Measurements from ENCODE around the gene GPER1. TPM values are rescaled to one million over a fixed set of nuclear protein-coding genes. Genes with fewer than 3 reads are reported as not detected.

GPER1 gene
- total RNA-seq, 2 donors from 2014 or later: 5.7 to 8.2 TPM

DNA sequence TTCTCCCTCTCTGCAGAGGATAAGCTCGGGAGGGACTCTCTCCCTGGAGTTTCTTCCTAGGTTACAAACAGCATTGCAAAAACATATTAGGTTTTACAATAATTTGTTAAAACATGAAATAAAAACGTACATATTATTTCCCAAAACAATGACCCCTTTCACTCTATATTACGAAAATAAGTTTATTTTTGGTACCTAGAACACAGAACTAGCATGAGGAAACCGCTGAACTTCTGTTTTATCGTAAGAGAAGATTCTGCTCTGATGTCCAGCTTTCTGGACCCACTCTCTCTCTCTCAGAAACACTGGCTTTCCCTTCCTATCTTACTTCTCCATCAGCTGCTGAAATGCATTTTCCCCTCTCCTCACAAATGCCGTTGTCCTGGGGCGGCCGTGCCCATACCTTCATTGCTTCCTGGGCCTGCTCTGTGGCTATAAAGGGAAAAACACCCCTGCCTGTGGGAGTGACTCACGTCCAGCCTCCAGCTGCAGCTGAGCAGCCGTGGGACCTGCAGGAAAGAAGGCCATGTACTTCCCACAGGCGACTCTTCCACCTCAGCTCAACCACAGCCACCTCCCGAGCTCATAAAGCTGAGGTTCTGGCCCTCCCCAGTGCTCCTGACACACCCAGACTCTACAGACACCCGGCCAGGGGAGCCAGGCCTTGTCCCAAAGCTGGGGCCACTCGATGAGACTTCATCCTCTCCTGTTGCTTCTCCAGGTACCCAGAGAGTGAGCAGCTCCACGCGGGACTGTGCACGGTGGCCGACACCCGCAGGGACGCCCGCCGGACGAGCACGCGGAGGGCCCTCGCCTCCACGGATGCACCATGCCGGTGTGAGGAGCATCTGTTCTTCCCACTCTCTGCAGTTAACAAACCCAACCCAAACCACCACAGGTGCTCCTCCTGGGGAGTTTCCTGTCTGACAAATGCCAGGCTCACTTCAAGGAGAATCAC lies 3.1 kb downstream of the GPER1 start:
- no peak for DNase-seq
- intact Hi-C loops (cut with DNase I): no loop called here
- Histone ChIP-seq H3K36me3 (no peaks in the 10 kb centered on the region), H3K9ac (ENCODE audit: low read depth in 2 of 2, low read length in 2 of 2) (no peak overlapping the region), H3K4me1 (no peaks in the 10 kb centered on the region), H3K4me3 (no peak overlapping the region), H3K27ac (no peak overlapping the region), H3K27me3 (no peaks in the 10 kb centered on the region), H3K9me3 (no peaks in the 10 kb centered on the region)
- TF ChIP-seq, protein P1, sequence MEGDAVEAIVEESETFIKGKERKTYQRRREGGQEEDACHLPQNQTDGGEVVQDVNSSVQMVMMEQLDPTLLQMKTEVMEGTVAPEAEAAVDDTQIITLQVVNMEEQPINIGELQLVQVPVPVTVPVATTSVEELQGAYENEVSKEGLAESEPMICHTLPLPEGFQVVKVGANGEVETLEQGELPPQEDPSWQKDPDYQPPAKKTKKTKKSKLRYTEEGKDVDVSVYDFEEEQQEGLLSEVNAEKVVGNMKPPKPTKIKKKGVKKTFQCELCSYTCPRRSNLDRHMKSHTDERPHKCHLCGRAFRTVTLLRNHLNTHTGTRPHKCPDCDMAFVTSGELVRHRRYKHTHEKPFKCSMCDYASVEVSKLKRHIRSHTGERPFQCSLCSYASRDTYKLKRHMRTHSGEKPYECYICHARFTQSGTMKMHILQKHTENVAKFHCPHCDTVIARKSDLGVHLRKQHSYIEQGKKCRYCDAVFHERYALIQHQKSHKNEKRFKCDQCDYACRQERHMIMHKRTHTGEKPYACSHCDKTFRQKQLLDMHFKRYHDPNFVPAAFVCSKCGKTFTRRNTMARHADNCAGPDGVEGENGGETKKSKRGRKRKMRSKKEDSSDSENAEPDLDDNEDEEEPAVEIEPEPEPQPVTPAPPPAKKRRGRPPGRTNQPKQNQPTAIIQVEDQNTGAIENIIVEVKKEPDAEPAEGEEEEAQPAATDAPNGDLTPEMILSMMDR (IDR thresholded peaks at IDR 0.05): no peak

DNA sequence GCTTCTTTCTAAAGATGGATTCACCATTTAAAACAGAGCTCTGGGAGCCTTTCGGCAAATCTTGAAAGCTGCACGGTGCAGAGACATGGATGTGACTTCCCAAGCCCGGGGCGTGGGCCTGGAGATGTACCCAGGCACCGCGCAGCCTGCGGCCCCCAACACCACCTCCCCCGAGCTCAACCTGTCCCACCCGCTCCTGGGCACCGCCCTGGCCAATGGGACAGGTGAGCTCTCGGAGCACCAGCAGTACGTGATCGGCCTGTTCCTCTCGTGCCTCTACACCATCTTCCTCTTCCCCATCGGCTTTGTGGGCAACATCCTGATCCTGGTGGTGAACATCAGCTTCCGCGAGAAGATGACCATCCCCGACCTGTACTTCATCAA lies 3.7 kb downstream of the GPER1 start:
- intact Hi-C loops (cut with DNase I): no loop called here
- no peaks in the 10 kb centered on the region for H3K27me3 ChIP-seq
- no peaks in the 10 kb centered on the region for H3K4me1 ChIP-seq
- H3K36me3 ChIP-seq: no peaks in the 10 kb centered on the region
- no peak overlapping the region for H3K27ac ChIP-seq
- no peak overlapping the region for H3K9ac ChIP-seq (ENCODE audit: low read depth in 2 of 2, low read length in 2 of 2)
- H3K9me3 ChIP-seq: no peaks in the 10 kb centered on the region
- TF ChIP-seq, protein P1 (IDR thresholded peaks at IDR 0.05): no peak
- H3K4me3 ChIP-seq: no peak overlapping the region
- no peak for DNase-seq

DNA sequence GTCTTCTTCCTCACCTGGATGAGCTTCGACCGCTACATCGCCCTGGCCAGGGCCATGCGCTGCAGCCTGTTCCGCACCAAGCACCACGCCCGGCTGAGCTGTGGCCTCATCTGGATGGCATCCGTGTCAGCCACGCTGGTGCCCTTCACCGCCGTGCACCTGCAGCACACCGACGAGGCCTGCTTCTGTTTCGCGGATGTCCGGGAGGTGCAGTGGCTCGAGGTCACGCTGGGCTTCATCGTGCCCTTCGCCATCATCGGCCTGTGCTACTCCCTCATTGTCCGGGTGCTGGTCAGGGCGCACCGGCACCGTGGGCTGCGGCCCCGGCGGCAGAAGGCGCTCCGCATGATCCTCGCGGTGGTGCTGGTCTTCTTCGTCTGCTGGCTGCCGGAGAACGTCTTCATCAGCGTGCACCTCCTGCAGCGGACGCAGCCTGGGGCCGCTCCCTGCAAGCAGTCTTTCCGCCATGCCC lies 4.3 kb downstream of the GPER1 start:
- intact Hi-C loops (cut with DNase I): no loop called here
- no peak overlapping the region for H3K27ac ChIP-seq
- H3K36me3 ChIP-seq: no peaks in the 10 kb centered on the region
- H3K4me1 ChIP-seq: no peaks in the 10 kb centered on the region
- H3K27me3 ChIP-seq: no peaks in the 10 kb centered on the region
- H3K9me3 ChIP-seq: no peaks in the 10 kb centered on the region
- TF ChIP-seq, protein P1 (IDR thresholded peaks at IDR 0.05): no peak
- no peak overlapping the region for H3K4me3 ChIP-seq
- DNase-seq: no peak
- H3K9ac ChIP-seq (ENCODE audit: low read depth in 2 of 2, low read length in 2 of 2): no peak overlapping the region

DNA sequence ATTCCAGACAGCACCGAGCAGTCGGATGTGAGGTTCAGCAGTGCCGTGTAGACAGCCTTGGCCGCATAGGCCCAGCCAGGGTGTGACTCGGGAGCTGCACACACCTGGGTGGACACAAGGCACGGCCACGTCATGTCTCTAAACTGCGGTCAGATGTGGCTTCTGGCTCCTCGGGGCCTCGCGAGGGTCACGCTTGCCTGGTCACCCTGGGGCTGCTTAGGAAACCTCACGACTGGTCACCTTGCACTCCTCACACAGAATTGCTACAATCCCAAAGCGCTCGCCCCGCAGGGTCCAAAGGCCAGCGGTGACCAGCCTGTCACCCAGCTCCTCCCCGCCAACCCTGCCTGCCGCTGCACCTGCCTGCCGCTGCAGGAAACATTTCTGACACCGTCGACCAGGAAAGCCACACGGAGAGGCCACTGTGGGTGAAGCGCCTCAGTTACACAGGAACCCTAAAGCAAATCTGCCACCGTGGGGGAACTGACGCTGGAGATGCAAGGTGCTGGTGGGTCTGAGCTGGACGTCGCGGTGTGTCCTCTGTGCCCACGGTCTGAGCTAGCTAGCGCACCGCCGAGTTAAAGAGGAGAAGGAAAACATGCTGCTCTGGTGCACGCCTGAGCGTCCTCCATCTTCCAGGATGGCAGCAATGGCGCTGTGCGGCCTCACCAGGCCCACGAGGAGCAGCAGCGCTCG lies 5.0 kb downstream of the GPER1 start:
- TF ChIP-seq, protein P1 (IDR thresholded peaks at IDR 0.05): no peak
- intact Hi-C loops (cut with DNase I): no loop called here
- Histone ChIP-seq H3K36me3 (no peaks in the 10 kb centered on the region), H3K9me3 (no peaks in the 10 kb centered on the region), H3K4me3 (no peak overlapping the region), H3K4me1 (no peaks in the 10 kb centered on the region), H3K9ac (ENCODE audit: low read depth in 2 of 2, low read length in 2 of 2) (no peak overlapping the region), H3K27ac (no peak overlapping the region), H3K27me3 (no peaks in the 10 kb centered on the region)
- no peak for DNase-seq

DNA sequence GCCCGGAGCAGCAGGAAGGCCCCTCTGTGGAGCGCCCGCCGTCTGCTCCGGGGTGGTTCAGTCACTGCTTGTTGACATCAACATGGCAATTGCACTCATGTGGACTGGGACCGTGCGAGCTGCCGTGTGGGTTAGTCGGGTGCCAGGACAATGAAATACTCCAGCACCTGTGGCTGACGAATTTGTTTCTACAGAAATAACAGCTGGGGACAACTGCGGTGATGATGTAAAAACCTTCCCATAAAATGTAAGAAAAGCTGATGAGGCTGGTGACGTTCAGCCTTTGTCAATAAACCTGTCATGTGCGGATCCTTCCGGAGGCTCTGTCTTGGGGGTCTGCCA lies 5.6 kb downstream of the GPER1 start:
- no peaks in the 10 kb centered on the region for H3K9me3 ChIP-seq
- H3K9ac ChIP-seq (ENCODE audit: low read depth in 2 of 2, low read length in 2 of 2): no peak overlapping the region
- no peaks in the 10 kb centered on the region for H3K36me3 ChIP-seq
- TF ChIP-seq, protein P1 (IDR thresholded peaks at IDR 0.05): no peak
- no peaks in the 10 kb centered on the region for H3K27me3 ChIP-seq
- H3K4me3 ChIP-seq: no peak overlapping the region
- intact Hi-C loops (cut with DNase I): no loop called here
- no peak overlapping the region for H3K27ac ChIP-seq
- DNase-seq: no peak
- H3K4me1 ChIP-seq: no peaks in the 10 kb centered on the region

Measured in colonic mucosa (tissue), 4 donors.